22Rv1 (cell line): ENCODE data around the gene KIFC3.

ENCODE experiments used
- H3K27ac ChIP-seq: fragments of 450-650 bp; 2 replicates; pipeline ENCODE4 v1.5.1; 2017
- ZFX ChIP-seq: fragments of 450-650 bp; IDR thresholded peaks from 2 replicates; pipeline ENCODE4 v1.6.1; 2017; ENCODE audit warnings: antibody characterized with exemption, borderline replicate concordance
- TF ChIP-seq, protein P1 (sequence below): fragments of 450-650 bp; IDR thresholded peaks from 2 replicates; pipeline ENCODE4 v1.5.1; 2017; ENCODE audit warnings: mild to moderate bottlenecking

The KIFC3 gene

DNA sequence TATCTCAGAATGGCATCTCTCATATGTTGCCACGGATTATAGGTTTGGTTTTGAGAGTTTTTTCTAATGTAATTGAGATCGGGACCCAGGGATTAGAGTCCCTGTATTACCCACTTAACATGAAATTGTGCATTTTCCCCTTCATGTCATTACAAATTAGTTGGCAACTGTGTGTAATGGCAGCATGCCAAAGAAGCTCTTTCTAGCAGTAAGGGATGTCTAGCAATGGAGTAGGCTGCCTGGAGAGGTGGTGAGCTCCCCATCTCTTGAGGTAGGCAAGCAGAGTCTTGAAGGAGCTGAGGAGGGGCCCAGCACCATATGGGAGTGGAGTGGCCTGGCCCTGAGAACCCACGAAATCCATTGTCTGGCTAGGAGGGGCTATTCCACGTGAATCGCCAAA, 76.7 kb downstream of the KIFC3 start:
- TF ChIP-seq ZFX, result no peak
- TF ChIP-seq, protein P1, sequence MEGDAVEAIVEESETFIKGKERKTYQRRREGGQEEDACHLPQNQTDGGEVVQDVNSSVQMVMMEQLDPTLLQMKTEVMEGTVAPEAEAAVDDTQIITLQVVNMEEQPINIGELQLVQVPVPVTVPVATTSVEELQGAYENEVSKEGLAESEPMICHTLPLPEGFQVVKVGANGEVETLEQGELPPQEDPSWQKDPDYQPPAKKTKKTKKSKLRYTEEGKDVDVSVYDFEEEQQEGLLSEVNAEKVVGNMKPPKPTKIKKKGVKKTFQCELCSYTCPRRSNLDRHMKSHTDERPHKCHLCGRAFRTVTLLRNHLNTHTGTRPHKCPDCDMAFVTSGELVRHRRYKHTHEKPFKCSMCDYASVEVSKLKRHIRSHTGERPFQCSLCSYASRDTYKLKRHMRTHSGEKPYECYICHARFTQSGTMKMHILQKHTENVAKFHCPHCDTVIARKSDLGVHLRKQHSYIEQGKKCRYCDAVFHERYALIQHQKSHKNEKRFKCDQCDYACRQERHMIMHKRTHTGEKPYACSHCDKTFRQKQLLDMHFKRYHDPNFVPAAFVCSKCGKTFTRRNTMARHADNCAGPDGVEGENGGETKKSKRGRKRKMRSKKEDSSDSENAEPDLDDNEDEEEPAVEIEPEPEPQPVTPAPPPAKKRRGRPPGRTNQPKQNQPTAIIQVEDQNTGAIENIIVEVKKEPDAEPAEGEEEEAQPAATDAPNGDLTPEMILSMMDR, result no peak

DNA sequence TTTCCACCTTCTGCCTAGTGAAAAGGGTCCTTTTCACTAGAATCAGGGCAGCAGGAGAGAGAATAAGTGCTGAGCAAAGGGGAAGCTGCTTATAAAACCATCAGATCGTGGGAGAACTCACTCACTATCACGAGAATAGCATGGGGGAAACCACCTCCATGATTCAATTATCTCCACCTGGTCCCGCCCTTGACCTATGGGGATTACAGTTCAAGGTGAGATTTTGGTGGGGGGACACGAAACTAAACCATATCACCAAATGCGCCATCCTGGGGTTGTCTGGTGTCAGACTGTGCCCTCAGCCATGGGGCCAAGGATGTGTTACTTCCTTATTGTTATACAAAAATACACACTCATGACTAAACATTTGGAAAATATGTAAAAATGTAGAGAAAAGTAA, 77.1 kb downstream of the KIFC3 start:
- no peak overlapping the region for H3K27ac ChIP-seq
- TF ChIP-seq, protein P1, result no peak
- TF ChIP-seq ZFX, result no peak

More for the DNA sequence above, 76.7 kb downstream of the KIFC3 start:
- H3K27ac ChIP-seq, result no peak overlapping the region

DNA sequence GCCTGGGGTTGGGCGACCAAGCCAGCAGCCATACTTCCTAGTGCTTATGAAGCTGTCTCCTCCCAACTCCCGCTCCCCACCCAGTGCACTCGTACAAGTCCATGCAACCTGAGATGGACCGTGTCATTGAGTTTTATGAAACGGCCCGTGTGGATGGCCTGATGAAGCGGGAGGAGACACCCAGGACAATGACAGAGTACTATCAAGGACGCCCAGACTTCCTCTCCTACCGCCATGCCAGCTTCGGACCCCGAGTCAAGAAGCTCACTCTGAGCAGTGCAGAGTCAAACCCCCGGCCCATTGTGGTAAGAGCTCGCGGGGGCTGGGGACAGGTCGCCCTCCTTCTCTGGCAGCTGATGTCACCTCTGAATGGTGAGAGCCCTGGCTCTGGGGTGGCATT, 77.8 kb downstream of the KIFC3 start:
- no peak overlapping the region for H3K27ac ChIP-seq
- TF ChIP-seq, protein P1, result no peak
- TF ChIP-seq ZFX, result no peak

DNA sequence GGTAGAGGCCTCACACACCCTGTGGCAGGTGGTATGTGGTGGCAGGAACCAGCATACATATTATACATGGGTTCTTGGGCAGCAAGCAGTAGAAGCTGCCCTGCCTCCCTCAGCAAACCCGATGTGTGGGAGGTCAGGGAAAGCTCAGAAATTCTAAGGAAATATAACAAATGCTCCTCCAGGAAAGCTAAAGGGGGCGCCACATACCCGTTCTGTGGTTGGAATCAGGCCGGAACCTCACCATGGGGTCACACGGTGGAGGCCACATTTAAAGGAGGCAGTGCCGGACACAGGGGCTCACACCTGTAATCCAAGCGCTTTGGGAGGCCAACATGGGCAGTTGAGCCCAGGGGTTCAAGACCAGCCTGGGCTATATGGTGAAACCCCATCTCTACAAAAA, 79.1 kb downstream of the KIFC3 start:
- no peak overlapping the region for H3K27ac ChIP-seq
- no peak for TF ChIP-seq ZFX
- TF ChIP-seq, protein P1, result peak; percentile 17; the same call in 1 of the 2 replicates

DNA sequence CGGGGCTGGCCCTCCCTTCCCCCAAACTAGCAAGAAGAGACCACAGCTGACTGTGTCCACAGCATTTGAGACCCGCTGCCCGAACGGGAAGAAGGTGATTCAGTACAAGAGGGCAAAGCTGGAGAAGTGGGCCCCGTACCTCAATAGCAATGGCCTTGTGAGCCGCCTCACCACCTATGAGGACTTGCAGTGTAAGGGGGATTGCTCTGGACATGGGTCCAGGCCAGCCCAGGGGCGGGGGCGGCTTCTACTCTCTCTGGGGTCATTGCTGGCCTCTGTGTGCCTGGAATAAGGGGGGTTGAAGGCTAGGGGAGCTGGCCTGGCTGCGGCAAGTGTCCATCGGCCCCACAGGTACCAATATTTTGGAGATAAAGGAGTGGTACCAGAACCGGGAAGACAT, 79.6 kb downstream of the KIFC3 start:
- TF ChIP-seq, protein P1, result no peak
- no peak for TF ChIP-seq ZFX
- no peak overlapping the region for H3K27ac ChIP-seq

DNA sequence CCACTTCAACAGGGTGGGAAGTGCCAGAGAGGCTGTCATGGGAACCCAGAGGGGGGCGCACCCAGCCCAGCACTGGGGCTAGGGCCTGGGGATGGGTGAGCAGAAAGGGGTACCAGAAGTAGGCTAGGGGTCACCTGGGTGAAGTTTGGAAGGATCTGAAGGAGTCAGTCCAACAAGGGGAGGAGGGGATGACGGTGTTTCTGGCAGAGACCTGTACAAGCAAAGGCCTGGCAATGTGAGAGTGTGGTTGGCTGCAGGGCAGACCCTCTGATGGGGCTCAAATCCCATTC, 80.1 kb downstream of the KIFC3 start:
- H3K27ac ChIP-seq, result no peak overlapping the region
- TF ChIP-seq ZFX, result no peak
- TF ChIP-seq, protein P1, result no peak

DNA sequence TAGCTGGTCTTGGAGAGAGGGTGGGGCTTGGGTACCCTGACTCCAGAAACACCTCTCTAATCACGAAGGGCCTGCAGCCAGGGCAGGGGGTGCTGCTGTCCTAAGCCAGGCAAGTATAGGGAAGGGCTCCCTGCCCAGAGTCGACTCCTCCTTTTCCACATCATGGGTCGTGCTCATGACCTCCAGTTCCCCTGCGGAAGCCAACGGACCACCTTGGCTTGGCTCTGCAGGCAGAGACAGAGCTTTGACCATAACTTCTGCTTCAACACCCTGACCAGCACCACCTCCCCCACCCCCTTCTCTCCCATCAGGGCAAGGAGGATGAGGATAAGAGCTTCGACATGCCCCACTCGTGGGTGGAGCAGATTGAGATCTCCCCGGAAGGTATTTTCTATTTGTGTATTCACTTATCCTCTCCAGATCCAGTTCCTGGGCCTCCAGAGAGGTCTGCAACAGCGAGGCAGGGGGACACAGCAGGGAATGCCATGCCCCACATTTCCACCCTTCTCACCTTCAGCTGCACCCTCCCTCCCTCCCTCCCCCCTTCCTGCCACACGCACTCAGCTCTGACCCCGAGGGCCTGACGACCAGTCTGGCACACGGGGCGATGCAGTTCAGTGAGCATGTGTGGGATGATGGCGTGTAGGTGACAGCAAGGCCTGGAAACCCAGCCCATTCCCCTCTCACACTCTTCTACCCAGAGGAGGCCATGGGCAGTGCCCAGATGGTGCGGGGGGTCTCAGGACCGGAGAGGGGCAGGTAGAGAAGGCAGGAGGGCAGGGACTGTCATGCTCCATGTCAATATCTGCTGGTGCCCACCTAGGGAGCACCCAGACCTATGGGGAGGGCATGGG, 80.7 kb downstream of the KIFC3 start:
- no peak for TF ChIP-seq ZFX
- TF ChIP-seq, protein P1, result no peak
- H3K27ac ChIP-seq, result no peak overlapping the region
